H1 (cell line): ENCODE measurements around the gene MTPN. TPM values are rescaled to one million over a fixed set of nuclear protein-coding genes. Genes with fewer than 3 reads are reported as not detected.

ENCODE experiments used
- CTCF ChIA-PET: fragments of 300-600 bp; sonication (Branson Sonifier 250); formaldehyde crosslinking; loops from one replicate; lab custom pipeline; 2021; ENCODE audit not compliant: partially characterized antibody; lab: Charles Lee
- POLR2A ChIA-PET: fragments of 300-600 bp; sonication (Branson Sonifier 250); formaldehyde crosslinking; loops from one replicate; lab custom pipeline; 2021; ENCODE audit warnings: inconsistent platforms; ENCODE audit not compliant: partially characterized antibody; lab: Charles Lee
- DNase-seq, 2 experiments: peaks; one replicate each; pipeline versions ENCODE4 v3.0.0 to v3.0.0-alpha.2; 2010 to 2022; ENCODE audit warnings: low spot score in 2 of 2, low read depth in 1 of 2, mixed read lengths in 1 of 2
- FAIRE-seq: peaks from 2 replicates; lab custom pipeline; 2011; peaks lifted over from hg19 to GRCh38; lab: Jason Lieb, UNC
- H2AFZ ChIP-seq: 2 replicates; pipeline ENCODE4 v1.8.1; 2012; ENCODE audit warnings: low read length, inconsistent platforms
- H2AK5ac ChIP-seq: 2 replicates; pipeline ENCODE4 v1.6.1; 2013; ENCODE audit warnings: low read depth, low read length
- H2BK120ac ChIP-seq: replicated peaks from 2 replicates; pipeline ENCODE3; 2013; ENCODE audit warnings: low read depth, low read length, inconsistent platforms
- H2BK12ac ChIP-seq: 2 replicates; pipeline ENCODE4 v1.6.1; 2013; ENCODE audit warnings: low read depth, low read length
- H2BK15ac ChIP-seq: 2 replicates; pipeline ENCODE4 v1.6.1; 2013; ENCODE audit warnings: low read length
- H2BK20ac ChIP-seq: 2 replicates; pipeline ENCODE4 v1.6.1; 2013; ENCODE audit warnings: low read length
- H2BK5ac ChIP-seq: 2 replicates; pipeline ENCODE4 v1.6.1; 2013; ENCODE audit warnings: low read depth, low read length
- H3K14ac ChIP-seq: 2 replicates; pipeline ENCODE4 v1.6.1; 2013; ENCODE audit warnings: inconsistent platforms; ENCODE audit not compliant: insufficient read length
- H3K18ac ChIP-seq: 2 replicates; pipeline ENCODE4 v1.6.1; 2013; ENCODE audit warnings: low read length; ENCODE audit errors: extremely low read depth
- H3K23ac ChIP-seq: 2 replicates; pipeline ENCODE4 v1.6.1; 2013; ENCODE audit warnings: inconsistent platforms; ENCODE audit not compliant: insufficient read length
- H3K23me2 ChIP-seq: 2 replicates; pipeline ENCODE4 v1.6.1; 2013; ENCODE audit warnings: low read depth, low read length
- H3K27ac ChIP-seq: 2 replicates; pipeline ENCODE4 v1.6.1; 2011; ENCODE audit warnings: low read depth, low read length, inconsistent platforms
- H3K27me3 ChIP-seq, 4 experiments: replicated peaks in 1 of 4; 1 replicate in 1 of 4; 2 replicates in 3 of 4; pipeline versions ENCODE4 v1.6.1 to v1.8.1; 2011 to 2013; ENCODE audit warnings: low read length in 3 of 4, mild to moderate bottlenecking in 3 of 4, inconsistent platforms in 2 of 4, mixed read lengths in 2 of 4, moderate library complexity in 1 of 4; ENCODE audit not compliant: control insufficient read depth in 3 of 4, insufficient read depth in 3 of 4; ENCODE audit errors: extremely low read depth in 1 of 4
- H3K36me3 ChIP-seq, 4 experiments: 2 replicates each; pipeline versions ENCODE4 v1.6.1 to v1.8.1; 2011 to 2013; ENCODE audit warnings: mild to moderate bottlenecking in 4 of 4, low read length in 3 of 4, moderate library complexity in 2 of 4, control low read depth in 1 of 4, inconsistent platforms in 1 of 4; ENCODE audit not compliant: insufficient read depth in 4 of 4, control insufficient read depth in 2 of 4
- H3K4ac ChIP-seq: replicated peaks from 2 replicates; pipeline ENCODE3; 2013; ENCODE audit warnings: low read length, low read depth, mixed read lengths, inconsistent platforms; ENCODE audit not compliant: insufficient read length
- H3K4me1 ChIP-seq, 4 experiments: replicated peaks in 1 of 4; 1 replicate in 1 of 4; 2 replicates in 3 of 4; pipeline versions ENCODE4 v1.6.1 to v1.8.1; 2011 to 2013; ENCODE audit warnings: low read length in 3 of 4, inconsistent platforms in 2 of 4, mixed read lengths in 1 of 4; ENCODE audit not compliant: insufficient read depth in 4 of 4, control insufficient read depth in 3 of 4
- H3K4me2 ChIP-seq, 2 experiments: 2 replicates each; pipeline versions ENCODE4 v1.6.1 to v1.8.1; 2011 to 2013; ENCODE audit warnings: low read depth in 2 of 2, low read length in 2 of 2, control low read depth in 1 of 2, inconsistent platforms in 1 of 2, mild to moderate bottlenecking in 1 of 2; ENCODE audit not compliant: insufficient read depth in 1 of 2
- H3K4me3 ChIP-seq, 4 experiments: fragments of 200-600, 300-600 bp in 1 of 4; sonication (generic), shearing (Covaris generic), sonication (Bioruptor Twin) in 1 of 4; 2 replicates each; pipeline versions ENCODE4 v1.5.1 to v1.8.1; 2011 to 2016; ENCODE audit warnings: low read length in 4 of 4, low read depth in 3 of 4, control low read depth in 2 of 4, inconsistent platforms in 2 of 4, mild to moderate bottlenecking in 2 of 4, mixed read lengths in 1 of 4, moderate library complexity in 1 of 4; ENCODE audit not compliant: insufficient read depth in 2 of 4; ENCODE audit errors: extremely low read depth in 1 of 4
- H3K56ac ChIP-seq: replicated peaks from 2 replicates; pipeline ENCODE3; 2013; ENCODE audit warnings: low read depth, mild to moderate bottlenecking, mixed read lengths, low read length, inconsistent platforms; ENCODE audit not compliant: insufficient read length
- H3K79me1 ChIP-seq: 2 replicates; pipeline ENCODE4 v1.6.1; 2013; ENCODE audit warnings: low read depth, low read length, control low read depth
- H3K79me2 ChIP-seq, 2 experiments: 2 replicates each; pipeline versions ENCODE4 v1.6.1 to v1.8.1; 2012 to 2013; ENCODE audit warnings: low read length in 2 of 2, mild to moderate bottlenecking in 2 of 2, inconsistent platforms in 1 of 2; ENCODE audit not compliant: insufficient read depth in 2 of 2, control insufficient read depth in 1 of 2
- H3K9ac ChIP-seq, 4 experiments: replicated peaks in 1 of 4; 1 replicate in 1 of 4; 2 replicates in 3 of 4; pipeline versions ENCODE4 v1.6.1 to v1.8.1; 2011 to 2013; ENCODE audit warnings: low read depth in 3 of 4, low read length in 3 of 4, control low read depth in 2 of 4, mild to moderate bottlenecking in 2 of 4, moderate library complexity in 2 of 4, inconsistent platforms in 1 of 4; ENCODE audit errors: extremely low read depth in 1 of 4
- H3K9me3 ChIP-seq, 2 experiments: 2 replicates each; pipeline versions ENCODE4 v1.6.1 to v1.8.1; 2012 to 2013; ENCODE audit warnings: mild to moderate bottlenecking in 2 of 2, moderate library complexity in 2 of 2, control low read depth in 1 of 2, inconsistent platforms in 1 of 2, low read depth in 1 of 2, low read length in 1 of 2, mixed read lengths in 1 of 2; ENCODE audit not compliant: insufficient read depth in 2 of 2
- H4K20me1 ChIP-seq, 2 experiments: replicated peaks in 1 of 2; 2 replicates each; pipeline versions ENCODE3 to v1.8.1; 2011 to 2013; ENCODE audit warnings: inconsistent platforms in 2 of 2, low read length in 2 of 2, mild to moderate bottlenecking in 1 of 2; ENCODE audit not compliant: insufficient read depth in 2 of 2, control insufficient read depth in 1 of 2
- H4K5ac ChIP-seq: 2 replicates; pipeline ENCODE4 v1.6.1; 2013; ENCODE audit warnings: low read length, low read depth, mixed read lengths, inconsistent platforms; ENCODE audit not compliant: insufficient read length
- H4K8ac ChIP-seq: 2 replicates; pipeline ENCODE4 v1.8.0; 2013; ENCODE audit warnings: mild to moderate bottlenecking, moderate library complexity, low read length, inconsistent platforms; ENCODE audit not compliant: insufficient read depth; ENCODE audit errors: extremely low read depth
- H4K91ac ChIP-seq: replicated peaks from 2 replicates; pipeline ENCODE3; 2013; ENCODE audit warnings: low read length, mixed read lengths, inconsistent platforms; ENCODE audit not compliant: insufficient read length
- ASH2L ChIP-seq: fragments of 200-600, 300-600 bp; sonication (generic); IDR thresholded peaks from one replicate; pipeline ENCODE4 v1.7.1; 2017; ENCODE audit warnings: low read length
- BRCA1 ChIP-seq: IDR thresholded peaks from 2 replicates; pipeline ENCODE4 v1.6.1; 2012; ENCODE audit warnings: low read depth, low read length, improper control_type of control experiment
- CTBP2 ChIP-seq: IDR thresholded peaks from 2 replicates; pipeline ENCODE4 v1.7.0; 2011; ENCODE audit warnings: borderline replicate concordance, mild to moderate bottlenecking, moderate library complexity, mixed read lengths, low read length; ENCODE audit not compliant: insufficient read depth, insufficient read length
- FOSL1 ChIP-seq: IDR thresholded peaks from 2 replicates; pipeline ENCODE4 v1.6.1; 2011; ENCODE audit warnings: mild to moderate bottlenecking, low read depth, low read length, moderate library complexity; ENCODE audit not compliant: insufficient read depth
- RNF2 ChIP-seq: fragments of 200-900, 300-1000 bp; sonication (generic); IDR thresholded peaks from 2 replicates; pipeline ENCODE4 v1.7.1; 2016; ENCODE audit warnings: borderline replicate concordance, low read depth, mild to moderate bottlenecking, antibody characterized with exemption, low read length; ENCODE audit not compliant: poor library complexity, severe bottlenecking; ENCODE audit errors: missing control alignments
- RXRA ChIP-seq: IDR thresholded peaks from 2 replicates; pipeline ENCODE4 v1.6.1; 2011; ENCODE audit warnings: low read depth, mild to moderate bottlenecking, low read length, moderate library complexity; ENCODE audit not compliant: insufficient read depth
- SIN3A ChIP-seq, 2 experiments: IDR thresholded peaks in 1 of 2; conservative IDR thresholded peaks in 1 of 2; 2 replicates each; pipeline ENCODE4 v1.6.1; 2011 to 2012; ENCODE audit warnings: low read length in 2 of 2, improper control_type of control experiment in 1 of 2, low read depth in 1 of 2, mild to moderate bottlenecking in 1 of 2
- SIX5 ChIP-seq: IDR thresholded peaks from 2 replicates; pipeline ENCODE4 v1.6.1; 2011; ENCODE audit warnings: mild to moderate bottlenecking, low read depth, low read length
- SP1 ChIP-seq: IDR thresholded peaks from 2 replicates; pipeline ENCODE4 v1.6.1; 2011; ENCODE audit warnings: low read depth, low read length
- SP2 ChIP-seq: IDR thresholded peaks from 2 replicates; pipeline ENCODE4 v1.6.1; 2012; ENCODE audit warnings: mild to moderate bottlenecking, low read length, inconsistent platforms
- TAF1 ChIP-seq: IDR thresholded peaks from 2 replicates; pipeline ENCODE4 v1.6.1; 2011; ENCODE audit warnings: mild to moderate bottlenecking, low read depth, low read length
- WGBS, 2 experiments: shearing (Covaris generic) in 1 of 2; methylation state at CpG; one replicate each; pipeline versions ENCODE4 v1.1.6 to v1.1.7; 2013 to 2015; ENCODE audit warnings: low lambda C conversion rate in 2 of 2, mixed read lengths in 2 of 2, inconsistent platforms in 1 of 2, low coverage in 1 of 2, missing lambda C conversion rate in 1 of 2; ENCODE audit not compliant: insufficient replicate concordance in 2 of 2, insufficient coverage in 1 of 2, insufficient read length in 1 of 2; ENCODE audit errors: extremely low coverage in 1 of 2, missing lambda C conversion rate in 1 of 2; 5-methylcytosine and 5-hydroxymethylcytosine counted together
- polyA plus RNA-seq, 7 experiments: library from polyadenylated mRNA; depleted of rRNA in 3 of 7; stranded (reverse) in 5 of 7; unstranded in 2 of 7; fragments of >200 nt in 5 of 7; fragments of 200-250 nt in 2 of 7; gene quantifications; 1 replicate in 5 of 7; 2 replicates in 1 of 7; 4 replicates in 1 of 7; pipeline versions ENCODE4 v1.2.1 to v1.2.3, GENCODE V29; 2011 to 2013; ENCODE audit warnings: missing spikeins in 2 of 7, mixed read lengths in 2 of 7
- total RNA-seq: library from RNA; stranded (reverse); fragmentation: NEBNext Ultra II Directional; extraction: Animal tissue kit (Norgen Biotek cat#: 25700); gene quantifications from 2 replicates; pipeline ENCODE4 v1.2.1, GENCODE V29; 2021
- TF ChIP-seq, protein P1 (sequence below): IDR thresholded peaks from 2 replicates; pipeline ENCODE4 v1.6.1; 2011; ENCODE audit warnings: low read length, improper control_type of control experiment

The MTPN gene
- total and polyA plus RNA-seq, 2 of the 8 experiments (the other 6 are each of a cell fraction or from before 2014, with no cell fraction given), result 33.0 to 101 TPM

DNA sequence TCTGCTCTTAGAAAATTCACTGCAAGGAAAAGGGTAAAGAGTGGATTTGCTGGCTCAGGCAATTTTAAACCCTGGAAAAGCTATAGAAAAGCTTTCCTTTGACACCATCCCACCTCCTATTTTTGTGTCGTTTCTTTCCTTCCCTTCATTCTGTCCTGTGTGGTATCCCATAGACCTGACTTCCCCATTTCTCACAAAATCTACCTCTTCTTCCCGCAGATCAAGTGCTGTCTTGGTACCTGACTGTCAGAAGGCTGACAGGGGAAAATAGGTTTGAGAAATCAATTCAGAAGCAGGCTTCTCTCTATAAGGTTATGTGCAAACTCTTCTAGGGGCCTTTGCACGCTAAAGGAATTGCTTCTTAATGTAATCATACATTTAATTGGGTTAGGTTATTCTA lies 98.9 kb downstream of the MTPN start:
- no peak overlapping the region for H3K9ac ChIP-seq
- no peak overlapping the region for H3K4ac ChIP-seq
- no peak overlapping the region for H2BK20ac ChIP-seq
- no peak for TF ChIP-seq TAF1
- no peak for TF ChIP-seq CTBP2
- no peak for TF ChIP-seq BRCA1
- TF ChIP-seq SIN3A (conservative IDR thresholded peaks at IDR 0.05 in 1 of 2, IDR thresholded peaks at IDR 0.05 in 1 of 2; ENCODE audit: low read depth in 1 of 2, low read length in 2 of 2), result no peak
- no peak for TF ChIP-seq SP2
- TF ChIP-seq ASH2L, result no peak
- TF ChIP-seq RXRA, result no peak
- no peak for TF ChIP-seq FOSL1
- TF ChIP-seq SP1, result no peak
- TF ChIP-seq RNF2, result no peak
- TF ChIP-seq, protein P1, sequence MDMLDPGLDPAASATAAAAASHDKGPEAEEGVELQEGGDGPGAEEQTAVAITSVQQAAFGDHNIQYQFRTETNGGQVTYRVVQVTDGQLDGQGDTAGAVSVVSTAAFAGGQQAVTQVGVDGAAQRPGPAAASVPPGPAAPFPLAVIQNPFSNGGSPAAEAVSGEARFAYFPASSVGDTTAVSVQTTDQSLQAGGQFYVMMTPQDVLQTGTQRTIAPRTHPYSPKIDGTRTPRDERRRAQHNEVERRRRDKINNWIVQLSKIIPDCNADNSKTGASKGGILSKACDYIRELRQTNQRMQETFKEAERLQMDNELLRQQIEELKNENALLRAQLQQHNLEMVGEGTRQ, result no peak
- no peak for TF ChIP-seq SIX5
- WGBS, 2 experiments, result 89% methylated on average over 3 of the region's 3 CpGs; no CpG with 5 or more reads in 1 of the 2 experiments
- no peaks in the 10 kb centered on the region for H3K9me3 ChIP-seq
- H3K14ac ChIP-seq, result no peak overlapping the region
- no peak overlapping the region for H2BK5ac ChIP-seq
- FAIRE-seq (no peak), DNase-seq (no peak)
- no peak overlapping the region for H2BK12ac ChIP-seq
- no peaks in the 10 kb centered on the region for H3K4me1 ChIP-seq
- POLR2A ChIA-PET, result no interaction called here
- no peak overlapping the region for H3K4me3 ChIP-seq
- no peak overlapping the region for H4K5ac ChIP-seq
- no peak overlapping the region for H3K4me2 ChIP-seq
- no peaks in the 10 kb centered on the region for H3K27me3 ChIP-seq
- H3K18ac ChIP-seq, result no peak overlapping the region
- CTCF ChIA-PET, result interaction anchor here (1.2 kb wide), 1 partner anchor 167 kb away, joined by 3 read pairs; no protein-coding TSS in a partner anchor
- H2BK15ac ChIP-seq, result no peak overlapping the region
- H3K79me2 ChIP-seq, result no peaks in the 10 kb centered on the region
- no peak overlapping the region for H3K23ac ChIP-seq
- H3K36me3 ChIP-seq, result no peaks in the 10 kb centered on the region
- no peak overlapping the region for H3K27ac ChIP-seq
- H4K20me1 ChIP-seq, result no peaks in the 10 kb centered on the region
- H2AK5ac ChIP-seq, result no peak overlapping the region
- no peak overlapping the region for H3K56ac ChIP-seq
- H4K8ac ChIP-seq, result no peak overlapping the region
- H2BK120ac ChIP-seq, result no peak overlapping the region
- H4K91ac ChIP-seq, result no peak overlapping the region
- H3K79me1 ChIP-seq, result no peaks in the 10 kb centered on the region
- no peaks in the 10 kb centered on the region for H3K23me2 ChIP-seq
- H2AFZ ChIP-seq, result no peak overlapping the region
